HUES6 (cell line): ENCODE results near the gene CFAP73.
A peak's percentile ranks its signal among the peaks of the same experiment; 100 is the strongest.

Experiments used
- H3K27ac ChIP-seq: 2 replicates; pipeline ENCODE4 v1.7.0; 2013; ENCODE audit warnings: low read depth, mild to moderate bottlenecking, low read length, inconsistent platforms
- H3K27me3 ChIP-seq: 2 replicates; pipeline ENCODE4 v1.6.1; 2013; ENCODE audit warnings: low read length; ENCODE audit not compliant: control insufficient read depth, insufficient read depth
- H3K36me3 ChIP-seq: 2 replicates; pipeline ENCODE4 v1.6.1; 2013; ENCODE audit warnings: low read length; ENCODE audit not compliant: control insufficient read depth, insufficient read depth
- H3K4me1 ChIP-seq: 2 replicates; pipeline ENCODE4 v1.6.1; 2013; ENCODE audit warnings: low read length; ENCODE audit not compliant: control insufficient read depth, insufficient read depth
- H3K4me3 ChIP-seq: 2 replicates; pipeline ENCODE4 v1.5.1; 2013; ENCODE audit warnings: low read depth, low read length
- H3K9ac ChIP-seq: one replicate; pipeline ENCODE4 v1.6.1; 2013; ENCODE audit warnings: mild to moderate bottlenecking, low read length
- H3K9me3 ChIP-seq: 2 replicates; pipeline ENCODE4 v1.6.1; 2013; ENCODE audit warnings: low read depth, low read length; ENCODE audit not compliant: control insufficient read depth, insufficient read depth

CFAP73 gene

GRCh38 chr12:113157218-113157859 lies 7.8 kb downstream of the CFAP73 start:
- H3K9me3 ChIP-seq: no peaks in the 10 kb centered on the region
- H3K27me3 ChIP-seq: peaks cover 38% of the 10 kb centered on the region
- peaks cover 12% of the 10 kb centered on the region for H3K4me1 ChIP-seq
- H3K27ac ChIP-seq: no peak overlapping the region
- no peak overlapping the region for H3K9ac ChIP-seq
- peaks cover 38% of the 10 kb centered on the region for H3K36me3 ChIP-seq
- H3K4me3 ChIP-seq: no peak overlapping the region

- Histone ChIP-seq H3K36me3 (peaks cover 51% of the 10 kb centered on the region), H3K4me1 (peaks cover 12% of the 10 kb centered on the region), H3K9ac (no peak overlapping the region), H3K27ac (no peak overlapping the region), H3K4me3 (no peak overlapping the region), H3K27me3 (peaks cover 25% of the 10 kb centered on the region), H3K9me3 (no peaks in the 10 kb centered on the region)
These were observed 9.1 kb downstream of the CFAP73 start for GRCh38 chr12:113158439-113159203.

- Histone ChIP-seq H3K27ac (no peak overlapping the region), H3K9ac (no peak overlapping the region), H3K36me3 (peaks cover 60% of the 10 kb centered on the region), H3K4me3 (no peak overlapping the region), H3K9me3 (no peaks in the 10 kb centered on the region), H3K27me3 (peaks cover 12% of the 10 kb centered on the region), H3K4me1 (peaks cover 10% of the 10 kb centered on the region)
These were observed 10.4 kb downstream of the CFAP73 start for GRCh38 chr12:113159937-113160336.

GRCh38 chr12:113161415-113162016 lies 12.0 kb downstream of the CFAP73 start:
- no peak overlapping the region for H3K9ac ChIP-seq
- peak overlapping the region; percentile 12; the same call in 1 of the 2 replicates for H3K4me3 ChIP-seq
- H3K9me3 ChIP-seq: no peaks in the 10 kb centered on the region
- H3K4me1 ChIP-seq: peaks cover 10% of the 10 kb centered on the region
- no peaks in the 10 kb centered on the region for H3K27me3 ChIP-seq
- peaks cover 75% of the 10 kb centered on the region for H3K36me3 ChIP-seq
- H3K27ac ChIP-seq: no peak overlapping the region

- no peak overlapping the region for H3K27ac ChIP-seq
- H3K36me3 ChIP-seq: peaks cover 83% of the 10 kb centered on the region
- H3K9ac ChIP-seq: peak overlapping the region; percentile 2
These were observed 12.8 kb downstream of the CFAP73 start for GRCh38 chr12:113162102-113163029.

GRCh38 chr12:113163030-113163360 lies 13.5 kb downstream of the CFAP73 start:
- Histone ChIP-seq H3K9me3 (no peaks in the 10 kb centered on the region), H3K4me1 (peaks cover 10% of the 10 kb centered on the region), H3K27ac (no peak overlapping the region), H3K36me3 (peaks cover 83% of the 10 kb centered on the region), H3K9ac (no peak overlapping the region), H3K4me3 (no peak overlapping the region), H3K27me3 (no peaks in the 10 kb centered on the region)

More at GRCh38 chr12:113162102-113163029, 12.8 kb downstream of the CFAP73 start:
- Histone ChIP-seq H3K27me3 (no peaks in the 10 kb centered on the region), H3K4me1 (peaks cover 10% of the 10 kb centered on the region), H3K4me3 (peak overlapping the region; percentile 12; the same call in 1 of the 2 replicates), H3K9me3 (no peaks in the 10 kb centered on the region)

GRCh38 chr12:113164014-113164413 lies 14.5 kb downstream of the CFAP73 start:
- Histone ChIP-seq H3K4me3 (no peak overlapping the region), H3K36me3 (peaks cover 83% of the 10 kb centered on the region), H3K9ac (no peak overlapping the region)

GRCh38 chr12:113165521-113166450 lies 16.3 kb downstream of the CFAP73 start:
- Histone ChIP-seq H3K27ac (no peak overlapping the region; the same call in 1 of the 2 replicates), H3K4me3 (no peak overlapping the region), H3K36me3 (peaks cover 81% of the 10 kb centered on the region), H3K27me3 (no peaks in the 10 kb centered on the region), H3K9ac (peak overlapping the region; percentile 14), H3K9me3 (no peaks in the 10 kb centered on the region), H3K4me1 (peaks cover 10% of the 10 kb centered on the region)

More at GRCh38 chr12:113164014-113164413, 14.5 kb downstream of the CFAP73 start:
- no peak overlapping the region for H3K27ac ChIP-seq
- no peaks in the 10 kb centered on the region for H3K9me3 ChIP-seq
- H3K27me3 ChIP-seq: no peaks in the 10 kb centered on the region
- H3K4me1 ChIP-seq: peaks cover 10% of the 10 kb centered on the region

- Histone ChIP-seq H3K36me3 (peaks cover 92% of the 10 kb centered on the region), H3K27me3 (no peaks in the 10 kb centered on the region), H3K4me1 (no peaks in the 10 kb centered on the region; the same call in 1 of the 2 replicates), H3K4me3 (no peak overlapping the region), H3K27ac (no peak overlapping the region), H3K9ac (no peak overlapping the region), H3K9me3 (no peaks in the 10 kb centered on the region)
These were observed 18.3 kb downstream of the CFAP73 start for GRCh38 chr12:113167868-113168267.

GRCh38 chr12:113169697-113170096 lies 20.2 kb downstream of the CFAP73 start:
- H3K27ac ChIP-seq: no peak overlapping the region
- H3K9me3 ChIP-seq: no peaks in the 10 kb centered on the region
- H3K27me3 ChIP-seq: no peaks in the 10 kb centered on the region
- H3K9ac ChIP-seq: no peak overlapping the region
- H3K4me1 ChIP-seq: no peaks in the 10 kb centered on the region
- no peak overlapping the region for H3K4me3 ChIP-seq
- H3K36me3 ChIP-seq: peaks cover 95% of the 10 kb centered on the region
